Upper lobe of left lung (tissue), 4 donors: ENCODE results near the gene PLOD1.

Experiments
- CTCF ChIP-seq, 6 experiments: fragments of 450-650 bp in 4 of 6; fragments of 200-600 bp in 2 of 6; sonication (generic) in 2 of 6; IDR thresholded peaks; one replicate each; pipeline ENCODE4 v1.5.1; 2016 to 2019; ENCODE audit warnings: antibody characterized with exemption in 6 of 6
- EP300 ChIP-seq, 4 donors: sonication (generic); formaldehyde crosslinking; IDR thresholded peaks; one replicate each; pipeline ENCODE4 v1.5.1; 2017; ENCODE audit warnings: antibody characterized with exemption in 4 of 4, control low read depth in 2 of 4
- POLR2A ChIP-seq, 4 donors: fragments of 450-650 bp; IDR thresholded peaks; one replicate each; pipeline ENCODE4 v1.5.1; 2016 to 2017; ENCODE audit warnings: antibody characterized with exemption in 4 of 4, mild to moderate bottlenecking in 2 of 4

GRCh38 chr1:11960276-11960675 lies 25.8 kb downstream of the PLOD1 start:
- TF ChIP-seq EP300 (IDR thresholded peaks at IDR 0.05): no peak
- no peak for TF ChIP-seq CTCF (IDR thresholded peaks at IDR 0.05)
- no peak for TF ChIP-seq POLR2A (IDR thresholded peaks at IDR 0.05)
